HG02610 (cell line): Measurements from ENCODE around the gene EN2.

ENCODE experiments used
- ATAC-seq: cut with Tn5 transposase; IDR thresholded peaks from one replicate; pipeline ENCODE4 v1.9.1; 2021; ENCODE audit warnings: mild to moderate bottlenecking, moderate library complexity; ENCODE audit not compliant: unreplicated experiment

The EN2 gene

GRCh38 chr7:155463114-155463811 is 5.3 kb downstream of the EN2 start:
- ATAC-seq = no peak

- no peak for ATAC-seq
Observed at GRCh38 chr7:155464183-155464582, 6.3 kb downstream of the EN2 start.

GRCh38 chr7:155464948-155465739 is 7.2 kb downstream of the EN2 start:
- no peak for ATAC-seq

GRCh38 chr7:155465761-155466141 is 7.8 kb downstream of the EN2 start:
- ATAC-seq = no peak

- no peak for ATAC-seq
Observed at GRCh38 chr7:155466142-155466813, 8.3 kb downstream of the EN2 start.

- ATAC-seq = no peak
Observed at GRCh38 chr7:155466814-155467733, 9.1 kb downstream of the EN2 start.

GRCh38 chr7:155467846-155468784 is 10.2 kb downstream of the EN2 start:
- ATAC-seq = no peak

- ATAC-seq = no peak
Observed at GRCh38 chr7:155468785-155469148, 10.8 kb downstream of the EN2 start.

- ATAC-seq = no peak
Observed at GRCh38 chr7:155469311-155470185, 11.6 kb downstream of the EN2 start.

GRCh38 chr7:155470186-155470487 is 12.2 kb downstream of the EN2 start:
- no peak for ATAC-seq

GRCh38 chr7:155470686-155471638 is 13.0 kb downstream of the EN2 start:
- no peak for ATAC-seq

GRCh38 chr7:155471718-155472117 is 13.8 kb downstream of the EN2 start:
- ATAC-seq = no peak

- peak; percentile 92 for ATAC-seq
Observed at GRCh38 chr7:155477476-155477875, 19.5 kb downstream of the EN2 start.

- ATAC-seq = no peak
Observed at GRCh38 chr7:155481764-155482163, 23.8 kb downstream of the EN2 start.

- no peak for ATAC-seq
Observed at GRCh38 chr7:155482511-155483183, 24.7 kb downstream of the EN2 start.

- ATAC-seq = no peak
Observed at GRCh38 chr7:155483245-155483644, 25.3 kb downstream of the EN2 start.

GRCh38 chr7:155483868-155484325 is 26.0 kb downstream of the EN2 start:
- ATAC-seq = no peak
